ENCODE measurements around the gene VWA5B1.

DNA sequence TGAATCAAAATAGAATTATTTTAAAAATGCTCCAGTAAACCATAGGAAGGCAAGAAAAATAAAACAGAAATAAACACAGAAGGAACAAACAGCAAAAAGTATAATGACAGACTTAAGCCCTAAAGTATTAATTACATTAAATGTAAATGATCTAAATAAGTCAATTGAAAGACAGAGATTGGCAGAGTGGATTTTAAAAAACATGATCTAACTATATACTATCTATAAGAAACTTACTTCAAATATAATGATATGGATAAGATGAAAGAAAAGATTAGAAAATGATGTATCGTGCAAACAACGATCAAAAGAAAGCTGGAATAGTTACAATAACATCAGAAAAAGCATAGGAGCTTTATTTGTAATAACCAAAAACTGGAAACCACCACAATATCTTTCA is 104.6 kb downstream of the VWA5B1 start:
- TF ChIP-seq, protein P1, sequence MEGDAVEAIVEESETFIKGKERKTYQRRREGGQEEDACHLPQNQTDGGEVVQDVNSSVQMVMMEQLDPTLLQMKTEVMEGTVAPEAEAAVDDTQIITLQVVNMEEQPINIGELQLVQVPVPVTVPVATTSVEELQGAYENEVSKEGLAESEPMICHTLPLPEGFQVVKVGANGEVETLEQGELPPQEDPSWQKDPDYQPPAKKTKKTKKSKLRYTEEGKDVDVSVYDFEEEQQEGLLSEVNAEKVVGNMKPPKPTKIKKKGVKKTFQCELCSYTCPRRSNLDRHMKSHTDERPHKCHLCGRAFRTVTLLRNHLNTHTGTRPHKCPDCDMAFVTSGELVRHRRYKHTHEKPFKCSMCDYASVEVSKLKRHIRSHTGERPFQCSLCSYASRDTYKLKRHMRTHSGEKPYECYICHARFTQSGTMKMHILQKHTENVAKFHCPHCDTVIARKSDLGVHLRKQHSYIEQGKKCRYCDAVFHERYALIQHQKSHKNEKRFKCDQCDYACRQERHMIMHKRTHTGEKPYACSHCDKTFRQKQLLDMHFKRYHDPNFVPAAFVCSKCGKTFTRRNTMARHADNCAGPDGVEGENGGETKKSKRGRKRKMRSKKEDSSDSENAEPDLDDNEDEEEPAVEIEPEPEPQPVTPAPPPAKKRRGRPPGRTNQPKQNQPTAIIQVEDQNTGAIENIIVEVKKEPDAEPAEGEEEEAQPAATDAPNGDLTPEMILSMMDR (IDR thresholded peaks at IDR 0.05; ENCODE audit: low read depth, low read length), result no peak
- TF ChIP-seq EZH2phosphoT487 (IDR thresholded peaks at IDR 0.05; ENCODE audit: low read depth), result no peak
